ENCODE measurements around the gene UBE2G1. TPM values are rescaled to one million over a fixed set of nuclear protein-coding genes. Genes with fewer than 3 reads are reported as not detected.
"Not testable (repeated sequence)": the region's sequence is repeated elsewhere in the genome, so short reads cannot be mapped to it uniquely, and the experiment has no call there.

UBE2G1 gene
- total RNA-seq, 1 donor = 36.2 TPM

DNA sequence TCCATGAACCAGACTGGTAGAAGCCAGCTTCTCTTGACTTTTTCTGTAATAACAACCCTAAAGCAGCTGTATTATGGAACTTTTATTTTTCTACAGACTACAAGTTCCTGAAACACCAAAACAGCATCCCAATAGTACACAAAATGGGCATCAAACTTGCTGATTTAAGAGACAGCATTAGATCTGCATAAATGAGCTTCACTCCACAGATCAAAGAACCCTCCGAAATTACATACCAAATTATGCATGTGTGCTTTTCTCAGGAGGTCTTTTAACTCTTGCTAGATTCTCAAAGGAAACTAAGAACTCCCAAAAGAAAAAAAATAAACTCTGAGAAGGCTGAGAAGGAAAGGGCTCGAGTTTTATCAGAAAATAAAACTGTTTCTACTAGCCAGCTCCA lies 12.3 kb downstream of the UBE2G1 start:
- TF ChIP-seq, protein P1, sequence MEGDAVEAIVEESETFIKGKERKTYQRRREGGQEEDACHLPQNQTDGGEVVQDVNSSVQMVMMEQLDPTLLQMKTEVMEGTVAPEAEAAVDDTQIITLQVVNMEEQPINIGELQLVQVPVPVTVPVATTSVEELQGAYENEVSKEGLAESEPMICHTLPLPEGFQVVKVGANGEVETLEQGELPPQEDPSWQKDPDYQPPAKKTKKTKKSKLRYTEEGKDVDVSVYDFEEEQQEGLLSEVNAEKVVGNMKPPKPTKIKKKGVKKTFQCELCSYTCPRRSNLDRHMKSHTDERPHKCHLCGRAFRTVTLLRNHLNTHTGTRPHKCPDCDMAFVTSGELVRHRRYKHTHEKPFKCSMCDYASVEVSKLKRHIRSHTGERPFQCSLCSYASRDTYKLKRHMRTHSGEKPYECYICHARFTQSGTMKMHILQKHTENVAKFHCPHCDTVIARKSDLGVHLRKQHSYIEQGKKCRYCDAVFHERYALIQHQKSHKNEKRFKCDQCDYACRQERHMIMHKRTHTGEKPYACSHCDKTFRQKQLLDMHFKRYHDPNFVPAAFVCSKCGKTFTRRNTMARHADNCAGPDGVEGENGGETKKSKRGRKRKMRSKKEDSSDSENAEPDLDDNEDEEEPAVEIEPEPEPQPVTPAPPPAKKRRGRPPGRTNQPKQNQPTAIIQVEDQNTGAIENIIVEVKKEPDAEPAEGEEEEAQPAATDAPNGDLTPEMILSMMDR (IDR thresholded peaks at IDR 0.05; ENCODE audit: extremely low read depth, low read depth, low read length) = no peak
- no peaks in the 10 kb centered on the region for H3K9me3 ChIP-seq (ENCODE audit: low read depth, low read length)
- H4K20me1 ChIP-seq (ENCODE audit: insufficient read depth, low read length) = peaks cover 49% of the 10 kb centered on the region
- H2AFZ ChIP-seq (ENCODE audit: low read length) = no peak overlapping the region
- no peak for DNase-seq (ENCODE audit: insufficient read length, low spot score, missing footprints)
- H3K4me2 ChIP-seq (ENCODE audit: insufficient read depth, low read length) = no peak overlapping the region
- H3K4me3 ChIP-seq (ENCODE audit: insufficient read depth, low read length) = no peak overlapping the region
- no peaks in the 10 kb centered on the region for H3K27me3 ChIP-seq (ENCODE audit: insufficient read depth, low read length)
- no peaks in the 10 kb centered on the region for H3K36me3 ChIP-seq (ENCODE audit: insufficient read depth, low read length)
- H3K27ac ChIP-seq (ENCODE audit: low read depth, low read length) = no peak overlapping the region
- no peaks in the 10 kb centered on the region for H3K4me1 ChIP-seq (ENCODE audit: insufficient read depth, low read length)
- H3K79me2 ChIP-seq (ENCODE audit: insufficient read depth, low read length) = peaks cover 98% of the 10 kb centered on the region

DNA sequence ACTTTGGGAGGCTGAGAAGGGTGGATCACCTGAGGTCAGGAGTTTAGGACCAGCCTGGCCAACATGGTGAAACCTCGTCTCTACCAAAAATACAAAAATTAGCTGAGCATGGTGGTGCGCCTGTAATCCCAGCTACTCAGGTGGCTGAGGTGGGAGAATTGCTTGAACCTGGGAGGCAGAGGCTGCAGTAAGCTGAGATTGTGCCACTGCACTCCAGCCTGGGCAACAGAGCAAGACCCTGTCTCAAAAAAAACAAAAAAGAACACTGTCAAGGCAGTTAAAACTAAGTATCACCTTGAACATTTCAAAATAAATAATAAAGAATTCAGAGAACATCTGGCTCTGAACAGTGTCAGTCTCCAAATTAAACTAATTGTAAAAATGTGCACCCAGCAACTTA lies 16.3 kb downstream of the UBE2G1 start:
- H3K9me3 ChIP-seq (ENCODE audit: low read depth, low read length); H3K27ac ChIP-seq (ENCODE audit: low read depth, low read length); H2AFZ ChIP-seq (ENCODE audit: low read length); H3K36me3 ChIP-seq (ENCODE audit: insufficient read depth, low read length); H3K4me3 ChIP-seq (ENCODE audit: insufficient read depth, low read length); H3K4me1 ChIP-seq (ENCODE audit: insufficient read depth, low read length); DNase-seq (ENCODE audit: insufficient read length, low spot score, missing footprints); H3K4me2 ChIP-seq (ENCODE audit: insufficient read depth, low read length); H3K27me3 ChIP-seq (ENCODE audit: insufficient read depth, low read length): not testable (repeated sequence)
- Histone ChIP-seq H4K20me1 (ENCODE audit: insufficient read depth, low read length) (peaks cover 51% of the 10 kb centered on the region), H3K79me2 (ENCODE audit: insufficient read depth, low read length) (peaks cover 94% of the 10 kb centered on the region)

DNA sequence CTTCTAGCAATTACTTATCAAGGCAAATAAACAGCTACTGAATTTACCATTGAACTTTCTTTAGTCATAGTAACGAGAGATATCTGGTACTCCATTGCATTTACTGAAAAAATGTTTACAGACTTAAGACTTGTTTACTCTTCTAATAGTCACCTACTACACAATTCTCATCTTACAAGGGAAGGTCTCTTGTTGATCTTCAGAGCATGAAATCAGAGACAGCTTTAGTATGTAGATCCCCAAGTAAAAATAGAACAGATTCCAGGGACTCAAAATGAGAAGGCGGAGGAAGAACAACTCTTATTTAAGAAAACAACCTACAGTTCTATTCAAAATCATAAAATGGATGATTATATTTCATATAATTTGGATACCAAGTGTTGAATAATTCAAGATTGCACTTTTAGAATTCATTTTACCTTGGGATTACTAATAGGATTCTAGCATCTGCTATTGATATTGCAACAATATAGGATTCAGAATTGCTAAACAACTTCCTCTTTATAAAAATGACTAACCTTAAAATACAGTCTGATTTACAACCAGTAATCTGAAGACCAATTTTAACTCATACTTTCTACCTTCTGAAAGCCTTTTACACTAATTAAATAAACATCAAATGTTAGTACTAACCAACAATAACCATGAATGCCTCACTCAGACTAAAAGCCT lies 20.8 kb downstream of the UBE2G1 start:
- TF ChIP-seq, protein P1 (IDR thresholded peaks at IDR 0.05; ENCODE audit: extremely low read depth, low read depth, low read length) = no peak
- peaks cover 56% of the 10 kb centered on the region for H4K20me1 ChIP-seq (ENCODE audit: insufficient read depth, low read length)
- no peak overlapping the region for H3K4me2 ChIP-seq (ENCODE audit: insufficient read depth, low read length)
- peaks cover 14% of the 10 kb centered on the region for H3K4me1 ChIP-seq (ENCODE audit: insufficient read depth, low read length)
- no peaks in the 10 kb centered on the region for H3K36me3 ChIP-seq (ENCODE audit: insufficient read depth, low read length)
- no peak overlapping the region for H3K27ac ChIP-seq (ENCODE audit: low read depth, low read length)
- DNase-seq (ENCODE audit: insufficient read length, low spot score, missing footprints) = no peak
- H3K9me3 ChIP-seq (ENCODE audit: low read depth, low read length) = no peaks in the 10 kb centered on the region
- no peak overlapping the region for H2AFZ ChIP-seq (ENCODE audit: low read length)
- no peaks in the 10 kb centered on the region for H3K27me3 ChIP-seq (ENCODE audit: insufficient read depth, low read length)
- H3K4me3 ChIP-seq (ENCODE audit: insufficient read depth, low read length) = no peak overlapping the region
- H3K79me2 ChIP-seq (ENCODE audit: insufficient read depth, low read length) = peaks cover 96% of the 10 kb centered on the region

DNA sequence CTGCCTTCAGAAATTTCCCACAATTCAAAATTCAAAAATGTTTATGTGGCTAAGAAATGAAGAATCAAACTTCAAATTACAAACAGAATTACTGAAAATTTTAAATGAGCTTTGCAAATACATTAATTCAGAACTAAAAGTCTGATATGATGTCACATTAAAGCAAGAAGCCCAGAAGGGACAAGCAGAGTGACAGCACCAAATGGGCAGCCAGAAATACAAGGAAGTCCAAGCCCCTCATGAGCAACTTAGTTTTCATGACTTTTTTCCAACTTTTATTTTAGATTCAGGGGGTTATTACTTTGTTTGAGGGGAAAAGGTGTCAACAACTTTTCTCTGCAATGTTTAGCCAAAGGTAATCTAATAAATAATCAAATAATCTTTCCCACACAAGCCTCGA lies 21.5 kb downstream of the UBE2G1 start:
- Histone ChIP-seq H4K20me1 (ENCODE audit: insufficient read depth, low read length) (peaks cover 63% of the 10 kb centered on the region), H2AFZ (ENCODE audit: low read length) (no peak overlapping the region), H3K4me2 (ENCODE audit: insufficient read depth, low read length) (no peak overlapping the region), H3K36me3 (ENCODE audit: insufficient read depth, low read length) (no peaks in the 10 kb centered on the region), H3K9me3 (ENCODE audit: low read depth, low read length) (no peaks in the 10 kb centered on the region), H3K4me3 (ENCODE audit: insufficient read depth, low read length) (no peak overlapping the region), H3K4me1 (ENCODE audit: insufficient read depth, low read length) (peaks cover 15% of the 10 kb centered on the region), H3K27me3 (ENCODE audit: insufficient read depth, low read length) (no peaks in the 10 kb centered on the region), H3K27ac (ENCODE audit: low read depth, low read length) (no peak overlapping the region), H3K79me2 (ENCODE audit: insufficient read depth, low read length) (peaks cover 97% of the 10 kb centered on the region)
- TF ChIP-seq, protein P1 (IDR thresholded peaks at IDR 0.05; ENCODE audit: extremely low read depth, low read depth, low read length) = no peak
- no peak for DNase-seq (ENCODE audit: insufficient read length, low spot score, missing footprints)

Measured in osteoblast (primary cell).